K562 (cell line): ENCODE data around the gene QKI. TPM values are rescaled to one million over a fixed set of nuclear protein-coding genes. Genes with fewer than 3 reads are reported as not detected.
A peak's percentile ranks its signal among the peaks of the same experiment; 100 is the strongest.

Source experiments
- ATAC-seq: fragments of 200-7000 bp; cut with Tn5 transposase; 3 replicates; pipeline ENCODE4 v1.9.1; 2020; ENCODE audit warnings: moderate library complexity
- BruUV-seq: library from RNA; stranded (reverse); fragments of 400-500 nt; replicated peaks from 2 replicates; lab custom pipeline; 2021; lab: Mats Ljungman, UMichigan
- CTCF ChIA-PET: fragments of 300-600 bp; formaldehyde crosslinking; extraction: SDS; loops from one replicate; lab custom pipeline; 2021; ENCODE audit warnings: low intra/inter-chr PET ratio; lab: Yijun Ruan, JAX
- POLR2A ChIA-PET: fragments of 300-600, 350-650 bp; sonication (Branson Sonifier 250); formaldehyde crosslinking; extraction: SDS; loops from one replicate; lab custom pipeline; 2021; ENCODE audit warnings: antibody characterized with exemption, inconsistent platforms; lab: Yijun Ruan, JAX
- DNase-seq, 4 experiments: peaks; one replicate each; pipeline versions ENCODE4 v3.0.0 to v3.0.0-alpha.2; 2011 to 2018; ENCODE audit warnings: low spot score in 3 of 4, mixed read lengths in 3 of 4; ENCODE audit errors: extremely low read depth in 1 of 4
- FAIRE-seq: peaks from 2 replicates; lab custom pipeline; 2011; peaks lifted over from hg19 to GRCh38; lab: Jason Lieb, UNC
- H2AFZ ChIP-seq: 2 replicates; pipeline ENCODE4 v1.6.0; 2011; ENCODE audit warnings: low read depth, low read length, control low read depth, inconsistent platforms
- H3K27ac ChIP-seq: fragments of 200-600 bp; 3 replicates; pipeline ENCODE4 v1.8.0; 2011; ENCODE audit warnings: low read depth, mild to moderate bottlenecking, control low read depth, inconsistent platforms, low read length, moderate library complexity, mixed read lengths; ENCODE audit errors: extremely low read depth
- H3K27me3 ChIP-seq, 2 experiments: fragments of 300-600 bp in 1 of 2; 2 replicates in 1 of 2; 3 replicates in 1 of 2; pipeline versions ENCODE4 v1.6.0 to v1.8.0; 2011; ENCODE audit warnings: inconsistent platforms in 2 of 2, low read length in 2 of 2, mild to moderate bottlenecking in 1 of 2, mixed read lengths in 1 of 2, moderate library complexity in 1 of 2; ENCODE audit not compliant: control insufficient read depth in 2 of 2, insufficient read depth in 2 of 2
- H3K36me3 ChIP-seq: fragments of 300-600 bp; 3 replicates; pipeline ENCODE4 v1.8.0; 2011; ENCODE audit warnings: mild to moderate bottlenecking, low read length, inconsistent platforms; ENCODE audit not compliant: control insufficient read depth, insufficient read depth
- H3K4me1 ChIP-seq, 2 experiments: fragments of 200-600 bp in 1 of 2; replicated peaks in 1 of 2; 2 replicates in 1 of 2; 3 replicates in 1 of 2; pipeline versions ENCODE4 v1.5.1 to v1.8.0; 2011; ENCODE audit warnings: inconsistent platforms in 2 of 2, low read length in 2 of 2, mild to moderate bottlenecking in 1 of 2, mixed read lengths in 1 of 2, moderate library complexity in 1 of 2; ENCODE audit not compliant: control insufficient read depth in 2 of 2, insufficient read depth in 2 of 2
- H3K4me2 ChIP-seq: 2 replicates; pipeline ENCODE4 v1.6.1; 2011; ENCODE audit warnings: low read length, control low read depth, inconsistent platforms, mixed read lengths; ENCODE audit not compliant: insufficient read depth
- H3K4me3 ChIP-seq: fragments of 200-600 bp; sonication (generic), shearing (Covaris generic); 2 replicates; pipeline ENCODE4 v1.5.1; 2016; ENCODE audit warnings: control low read depth, inconsistent platforms
- H3K79me2 ChIP-seq: fragments of 200-600 bp; 3 replicates; pipeline ENCODE4 v1.8.0; 2011; ENCODE audit warnings: low read length, inconsistent platforms; ENCODE audit not compliant: control insufficient read depth, insufficient read depth
- H3K9ac ChIP-seq, 2 experiments: 2 replicates each; pipeline versions ENCODE4 v1.6.0 to v1.6.1; 2011; ENCODE audit warnings: low read depth in 2 of 2, low read length in 2 of 2, control low read depth in 1 of 2, inconsistent platforms in 1 of 2, mild to moderate bottlenecking in 1 of 2, mixed read lengths in 1 of 2; ENCODE audit not compliant: insufficient read depth in 1 of 2
- H3K9me1 ChIP-seq: one replicate; pipeline ENCODE4 v1.6.0; 2011; ENCODE audit warnings: inconsistent platforms, mild to moderate bottlenecking, low read length, moderate library complexity; ENCODE audit not compliant: control insufficient read depth, insufficient read depth
- H3K9me3 ChIP-seq: replicated peaks from 2 replicates; pipeline ENCODE4 v1.5.1; 2011; ENCODE audit warnings: low read depth, low read length, inconsistent platforms; ENCODE audit not compliant: control insufficient read depth, insufficient read depth
- H4K20me1 ChIP-seq: replicated peaks from 2 replicates; pipeline ENCODE4 v1.6.1; 2011; ENCODE audit warnings: low read length, inconsistent platforms, mixed read lengths; ENCODE audit not compliant: control insufficient read depth, insufficient read depth
- DLX4 ChIP-seq: fragments of 250-450 bp; sonication (Bioruptor Pico); IDR thresholded peaks from 2 replicates; pipeline ENCODE4 v1.6.1; 2021; ENCODE audit warnings: mild to moderate bottlenecking
- EP300 ChIP-seq: IDR thresholded peaks from 2 replicates; pipeline ENCODE4 v1.6.1; 2012; ENCODE audit warnings: low read length, improper control_type of control experiment
- HDAC8 ChIP-seq: fragments of 450-650 bp; IDR thresholded peaks from 2 replicates; pipeline ENCODE4 v1.6.1; 2016; ENCODE audit warnings: mild to moderate bottlenecking, missing genetic modification characterization, moderate library complexity, missing compliant biosample characterization
- HMBOX1 ChIP-seq: sonication (generic); IDR thresholded peaks from 2 replicates; pipeline ENCODE4 v1.6.1; 2016
- NBN ChIP-seq: fragments of 450-650 bp; IDR thresholded peaks from 2 replicates; pipeline ENCODE4 v1.6.1; 2016; ENCODE audit warnings: low read depth, mild to moderate bottlenecking
- SAFB2 ChIP-seq: fragments of 200-400 bp; formaldehyde crosslinking; IDR thresholded peaks from 2 replicates; pipeline ENCODE4 v1.6.1; 2018; ENCODE audit warnings: borderline replicate concordance, low read length, low read depth, moderate library complexity; ENCODE audit not compliant: severe bottlenecking
- TFAM ChIP-seq: fragments of 250-450 bp; sonication (Bioruptor Pico); conservative IDR thresholded peaks from 2 replicates; pipeline ENCODE4 v1.5.0; 2021; ENCODE audit warnings: mild to moderate bottlenecking, moderate library complexity
- ZNF3 ChIP-seq: fragments of 250-450 bp; sonication (Bioruptor Pico); IDR thresholded peaks from 2 replicates; pipeline ENCODE4 v1.5.0; 2021; ENCODE audit warnings: mild to moderate bottlenecking, moderate library complexity
- WGBS: fragments of 100-300 bp; shearing (Covaris generic); methylation state at CpG from one replicate; pipeline ENCODE4 v1.1.6; 2016; ENCODE audit warnings: low coverage, mixed read lengths; ENCODE audit not compliant: insufficient coverage; ENCODE audit errors: missing lambda C conversion rate; 5-methylcytosine and 5-hydroxymethylcytosine counted together
- in situ Hi-C: fragments of 300-500 bp; cut with MboI; formaldehyde crosslinking; loops from 4 replicates; pipeline ENCODE4 v1.15.0; 2018; ENCODE audit warnings: inconsistent platforms, mixed read lengths
- intact Hi-C: fragments of 100-400 bp; cut with micrococcal nuclease; formaldehyde crosslinking; loops from 2 replicates; pipeline ENCODE4 v1.14.2; 2022
- polyA plus RNA-seq, 8 experiments: library from polyadenylated mRNA; depleted of rRNA in 4 of 8; stranded (reverse) in 5 of 8; unstranded in 3 of 8; fragments of >200 nt; fragmentation: Nextera tagmentation in 2 of 8; fragmentation: Illumina TruSeq in 1 of 8; extraction: Ambion mirVana in 2 of 8; extraction: Trizol in 1 of 8; gene quantifications; 2 replicates each; pipeline versions ENCODE4 v1.2.1 to v1.2.3, GENCODE V29; 2011 to 2014; ENCODE audit warnings: inconsistent platforms in 1 of 8, missing spikeins in 1 of 8
- total RNA-seq, 7 experiments: library from RNA; depleted of rRNA in 6 of 7; stranded (reverse); fragments of >200 nt in 6 of 7; fragmentation: Illumina TruSeq in 2 of 7; extraction: Trizol in 2 of 7; gene quantifications; 2 replicates each; pipeline versions ENCODE4 v1.2.1 to v1.2.3, GENCODE V29; 2011 to 2021; ENCODE audit warnings: low replicate concordance in 1 of 7
- TF ChIP-seq, protein P1 (sequence below): fragments of 450-650 bp; formaldehyde crosslinking; IDR thresholded peaks from 2 replicates; pipeline ENCODE4 v1.4.0; 2020; ENCODE audit warnings: mild to moderate bottlenecking, moderate library complexity

The QKI gene
- total and polyA plus RNA-seq, 9 of the 15 experiments (the other 6 are each of a cell fraction or from before 2014, with no cell fraction given), result 20.4 to 215 (median 123) TPM

DNA sequence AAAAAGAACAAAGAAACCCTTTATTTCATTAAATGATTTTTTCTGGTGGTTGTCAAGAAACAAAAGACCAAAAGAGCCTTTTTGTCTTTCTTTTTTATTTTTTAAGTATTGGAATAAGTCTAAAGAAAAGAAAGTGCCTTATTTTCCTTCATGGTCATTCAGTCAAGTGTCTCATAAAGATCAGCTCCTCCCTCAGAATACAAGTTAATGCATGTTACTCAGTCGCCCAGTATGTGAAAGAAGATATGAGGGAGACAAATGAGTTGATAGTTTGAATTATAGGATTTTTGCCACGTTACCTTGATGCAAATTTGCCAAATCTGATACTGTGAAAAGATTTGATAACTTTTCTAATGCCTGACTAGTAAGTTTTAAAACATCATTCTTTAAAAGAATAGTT lies 157.2 kb downstream of the QKI start:
- WGBS, result 27% methylated on average over 2 of the region's 2 CpGs
- intact Hi-C loops (loop anchor here (1.0 to 5.0 kb wide), 3 partner anchors 155 to 390 kb away; no protein-coding TSS in a partner anchor), in situ Hi-C loops (no loop called here)
- Histone ChIP-seq H3K9me1 (no peaks in the 10 kb centered on the region), H3K36me3 (peaks cover 60% of the 10 kb centered on the region), H3K9me3 (peaks cover 4% of the 10 kb centered on the region; the same call in 1 of the 2 replicates), H2AFZ (no peak overlapping the region), H3K4me3 (no peak overlapping the region), H3K27me3 (no peaks in the 10 kb centered on the region), H3K9ac (0 out of 4 replicates have a peak overlapping the region, but pooled peaks of 1 of the 2 experiments have one; percentile 1), H3K4me1 (peaks cover 6 to 49% of the 10 kb centered on the region in 2 experiments), H3K4me2 (no peak overlapping the region), H4K20me1 (no peaks in the 10 kb centered on the region), H3K27ac (peak overlapping the region; percentile 63; the same call in 2 of the 3 replicates), H3K79me2 (peaks cover 4% of the 10 kb centered on the region; the same call in 1 of the 3 replicates)
- no peak for DNase-seq
- ChIA-PET CTCF (no interaction called here), POLR2A (no interaction called here)
- peak; percentile 26; the same call in 1 of the 3 replicates for ATAC-seq
- no TSS peak for BruUV-seq
- FAIRE-seq, result no peak
- no peak for TF ChIP-seq TFAM
- 0 out of 2 replicates have a peak, but pooled peaks have one; percentile 6 for TF ChIP-seq EP300
- TF ChIP-seq HMBOX1, result peak; percentile 43; the same call in 1 of the 2 replicates

- ChIA-PET CTCF (no interaction called here), POLR2A (interaction anchor here (0.8 kb wide), 1 partner anchor 12 kb away, joined by 3 read pairs; no protein-coding TSS in a partner anchor)
- DNase-seq, result peak; percentile 89 to 96 (median 92)
- H2AFZ ChIP-seq, result no peak overlapping the region
- H3K4me3 ChIP-seq, result no peak overlapping the region
- no TSS peak for BruUV-seq
- in situ Hi-C loops, result no loop called here
- peaks cover 4% of the 10 kb centered on the region; the same call in 1 of the 2 replicates for H3K9me3 ChIP-seq
- 11% methylated on average over 4 of the region's 5 CpGs for WGBS
- H3K4me1 ChIP-seq, result peaks cover 6 to 55% of the 10 kb centered on the region in 2 experiments
- intact Hi-C loops, result loop anchor here (2.0 to 5.0 kb wide), 2 partner anchors 156 to 205 kb away; no protein-coding TSS in a partner anchor
- H4K20me1 ChIP-seq, result no peaks in the 10 kb centered on the region
- no peaks in the 10 kb centered on the region for H3K9me1 ChIP-seq
- no peak overlapping the region for H3K9ac ChIP-seq
- no peak overlapping the region for H3K4me2 ChIP-seq
- H3K27me3 ChIP-seq, result no peaks in the 10 kb centered on the region
- H3K79me2 ChIP-seq, result peaks cover 4% of the 10 kb centered on the region; the same call in 1 of the 3 replicates
- peaks cover 57% of the 10 kb centered on the region for H3K36me3 ChIP-seq
- peak; percentile 87 for FAIRE-seq
- ATAC-seq, result peak; percentile 79
- H3K27ac ChIP-seq, result peak overlapping the region; percentile 80
- no peak for TF ChIP-seq SAFB2
- no peak; the same call in 1 of the 2 replicates for TF ChIP-seq NBN
- no peak for TF ChIP-seq DLX4 (CRISPR knock-in tag)
- TF ChIP-seq, protein P1, sequence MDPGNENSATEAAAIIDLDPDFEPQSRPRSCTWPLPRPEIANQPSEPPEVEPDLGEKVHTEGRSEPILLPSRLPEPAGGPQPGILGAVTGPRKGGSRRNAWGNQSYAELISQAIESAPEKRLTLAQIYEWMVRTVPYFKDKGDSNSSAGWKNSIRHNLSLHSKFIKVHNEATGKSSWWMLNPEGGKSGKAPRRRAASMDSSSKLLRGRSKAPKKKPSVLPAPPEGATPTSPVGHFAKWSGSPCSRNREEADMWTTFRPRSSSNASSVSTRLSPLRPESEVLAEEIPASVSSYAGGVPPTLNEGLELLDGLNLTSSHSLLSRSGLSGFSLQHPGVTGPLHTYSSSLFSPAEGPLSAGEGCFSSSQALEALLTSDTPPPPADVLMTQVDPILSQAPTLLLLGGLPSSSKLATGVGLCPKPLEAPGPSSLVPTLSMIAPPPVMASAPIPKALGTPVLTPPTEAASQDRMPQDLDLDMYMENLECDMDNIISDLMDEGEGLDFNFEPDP (CRISPR knock-in tag), result no peak
- TF ChIP-seq ZNF3 (CRISPR knock-in tag), result no peak
- no peak for TF ChIP-seq HDAC8 (tag)
These were observed 158.1 kb downstream of the QKI start for GRCh38 chr6:163572612-163573011.
